Measurements from ENCODE around the gene GMPPB. TPM values are rescaled to one million over a fixed set of nuclear protein-coding genes. Genes with fewer than 3 reads are reported as not detected.
"Not testable (repeated sequence)": the region's sequence is repeated elsewhere in the genome, so short reads cannot be mapped to it uniquely, and the experiment has no call there.

GMPPB gene
- total and polyA plus RNA-seq, 4 donors = 10.8 to 81.2 (median 46.1) TPM

- WGBS, 2 donors = 3% methylated on average over 64 to 66 of the region's 66 CpGs
- peak; percentile 0 for TF ChIP-seq CTCF (IDR thresholded peaks at IDR 0.05; ENCODE audit: control extremely low read depth, extremely low read depth)
- H3K27me3 ChIP-seq (ENCODE audit: control insufficient read depth in 3 of 3, insufficient read depth in 3 of 3, low read length in 2 of 3) = peaks cover 0 to 3% (median 0%) of the 10 kb centered on the region in 3 donors
- peak within 1 kb of the TSS; percentile 72 to 80 for H3K27ac ChIP-seq (ENCODE audit: low read depth in 1 of 2, low read length in 1 of 2)
- H3K4me1 ChIP-seq (ENCODE audit: control insufficient read depth in 5 of 5, insufficient read depth in 5 of 5, low read length in 5 of 5) = peaks cover 0 to 18% (median 6%) of the 10 kb centered on the region in 5 donors
- peak within 1 kb of the TSS; percentile 47 to 71 for H3K9ac ChIP-seq (ENCODE audit: insufficient read depth in 1 of 2, low read length in 2 of 2)
- H3K36me3 ChIP-seq (ENCODE audit: control insufficient read depth in 4 of 4, insufficient read depth in 4 of 4, low read length in 4 of 4) = peaks cover 0 to 1% (median 0%) of the 10 kb centered on the region in 4 donors
- DNase-seq (peak; percentile 94 to 97 (median 95)), ATAC-seq (ENCODE audit: insufficient read depth, low FRiP score) (peak; percentile 64)
- H3K4me3 ChIP-seq = peak within 1 kb of the TSS; percentile 75
- H3K9me3 ChIP-seq (ENCODE audit: control insufficient read depth in 4 of 4, insufficient read depth in 3 of 4, low read length in 3 of 4) = no peaks in the 10 kb centered on the region
Measured at GRCh38 chr3:49689046-49689907, 34.5 kb downstream of the GMPPB start, which contains the start of the genes MST1 and RNF123. MST1 (minus strand) TSS chr3:49689474; CDS start chr3:49688691, 783 bp downstream. RNF123 (plus strand) TSS chr3:49689557; CDS start chr3:49691166, 1,609 bp downstream.

GRCh38 chr3:49688338-49689045 lies 35.3 kb downstream of the GMPPB start:
- not testable (repeated sequence) for H3K9ac ChIP-seq (ENCODE audit: insufficient read depth in 1 of 2, low read length in 2 of 2); H3K9me3 ChIP-seq (ENCODE audit: control insufficient read depth in 4 of 4, insufficient read depth in 3 of 4, low read length in 3 of 4); H3K36me3 ChIP-seq (ENCODE audit: control insufficient read depth in 4 of 4, insufficient read depth in 4 of 4, low read length in 4 of 4); H3K27me3 ChIP-seq (ENCODE audit: control insufficient read depth in 3 of 3, insufficient read depth in 3 of 3, low read length in 2 of 3); DNase-seq; ATAC-seq (ENCODE audit: insufficient read depth, low FRiP score); H3K4me3 ChIP-seq
- peak overlapping the region in 1 of 2 donors; percentile 72 for H3K27ac ChIP-seq (ENCODE audit: low read depth in 1 of 2, low read length in 1 of 2)
- 66 to 77% methylated on average over 5 to 7 of the region's 7 CpGs for WGBS, 2 donors
- peaks cover 0 to 18% (median 6%) of the 10 kb centered on the region in 5 donors for H3K4me1 ChIP-seq (ENCODE audit: control insufficient read depth in 5 of 5, insufficient read depth in 5 of 5, low read length in 5 of 5)

GRCh38 chr3:49687424-49687795 lies 36.3 kb downstream of the GMPPB start:
- DNase-seq; ATAC-seq (ENCODE audit: insufficient read depth, low FRiP score); H3K9ac ChIP-seq (ENCODE audit: insufficient read depth in 1 of 2, low read length in 2 of 2); H3K9me3 ChIP-seq (ENCODE audit: control insufficient read depth in 4 of 4, insufficient read depth in 3 of 4, low read length in 3 of 4); H3K27me3 ChIP-seq (ENCODE audit: control insufficient read depth in 3 of 3, insufficient read depth in 3 of 3, low read length in 2 of 3); H3K27ac ChIP-seq (ENCODE audit: low read depth in 1 of 2, low read length in 1 of 2); H3K4me3 ChIP-seq: not testable (repeated sequence)
- peaks cover 0 to 15% (median 8%) of the 10 kb centered on the region in 4 donors for H3K36me3 ChIP-seq (ENCODE audit: control insufficient read depth in 4 of 4, insufficient read depth in 4 of 4, low read length in 4 of 4)
- WGBS, 2 donors = 96 to 97% methylated on average over 9 to 12 of the region's 12 CpGs
- peaks cover 0 to 18% (median 6%) of the 10 kb centered on the region in 5 donors for H3K4me1 ChIP-seq (ENCODE audit: control insufficient read depth in 5 of 5, insufficient read depth in 5 of 5, low read length in 5 of 5)

GRCh38 chr3:49686769-49687423 lies 36.9 kb downstream of the GMPPB start:
- not testable (repeated sequence) for H3K9me3 ChIP-seq (ENCODE audit: control insufficient read depth in 4 of 4, insufficient read depth in 3 of 4, low read length in 3 of 4); H3K27ac ChIP-seq (ENCODE audit: low read depth in 1 of 2, low read length in 1 of 2); H3K4me3 ChIP-seq; H3K27me3 ChIP-seq (ENCODE audit: control insufficient read depth in 3 of 3, insufficient read depth in 3 of 3, low read length in 2 of 3); H3K9ac ChIP-seq (ENCODE audit: insufficient read depth in 1 of 2, low read length in 2 of 2)
- 17 to 18% methylated on average over 29 to 44 of the region's 44 CpGs for WGBS, 2 donors
- peaks cover 0 to 18% (median 6%) of the 10 kb centered on the region in 5 donors for H3K4me1 ChIP-seq (ENCODE audit: control insufficient read depth in 5 of 5, insufficient read depth in 5 of 5, low read length in 5 of 5)
- DNase-seq = peak; percentile 63 to 77 (median 63)
- peaks cover 0 to 20% (median 9%) of the 10 kb centered on the region in 4 donors for H3K36me3 ChIP-seq (ENCODE audit: control insufficient read depth in 4 of 4, insufficient read depth in 4 of 4, low read length in 4 of 4)
- peak; percentile 67 for ATAC-seq (ENCODE audit: insufficient read depth, low FRiP score)

GRCh38 chr3:49686346-49686745 lies 37.4 kb downstream of the GMPPB start:
- Histone ChIP-seq H3K36me3 (ENCODE audit: control insufficient read depth in 4 of 4, insufficient read depth in 4 of 4, low read length in 4 of 4) (peaks cover 0 to 21% (median 11%) of the 10 kb centered on the region in 4 donors), H3K4me1 (ENCODE audit: control insufficient read depth in 5 of 5, insufficient read depth in 5 of 5, low read length in 5 of 5) (peaks cover 0 to 18% (median 6%) of the 10 kb centered on the region in 5 donors)
- H3K4me3 ChIP-seq; H3K27me3 ChIP-seq (ENCODE audit: control insufficient read depth in 3 of 3, insufficient read depth in 3 of 3, low read length in 2 of 3); H3K9me3 ChIP-seq (ENCODE audit: control insufficient read depth in 4 of 4, insufficient read depth in 3 of 4, low read length in 3 of 4); H3K9ac ChIP-seq (ENCODE audit: insufficient read depth in 1 of 2, low read length in 2 of 2); H3K27ac ChIP-seq (ENCODE audit: low read depth in 1 of 2, low read length in 1 of 2): not testable (repeated sequence)
- 1 to 3% methylated on average over 23 to 24 of the region's 29 CpGs for WGBS, 2 donors
- peak; percentile 33 to 66 (median 63) for DNase-seq
- peak; percentile 59 for ATAC-seq (ENCODE audit: insufficient read depth, low FRiP score)

GRCh38 chr3:49685846-49686245 lies 37.9 kb downstream of the GMPPB start:
- DNase-seq; H3K9me3 ChIP-seq (ENCODE audit: control insufficient read depth in 4 of 4, insufficient read depth in 3 of 4, low read length in 3 of 4); H3K27ac ChIP-seq (ENCODE audit: low read depth in 1 of 2, low read length in 1 of 2); H3K9ac ChIP-seq (ENCODE audit: insufficient read depth in 1 of 2, low read length in 2 of 2); H3K4me3 ChIP-seq; H3K27me3 ChIP-seq (ENCODE audit: control insufficient read depth in 3 of 3, insufficient read depth in 3 of 3, low read length in 2 of 3); ATAC-seq (ENCODE audit: insufficient read depth, low FRiP score): not testable (repeated sequence)
- Histone ChIP-seq H3K36me3 (ENCODE audit: control insufficient read depth in 4 of 4, insufficient read depth in 4 of 4, low read length in 4 of 4) (peaks cover 0 to 24% (median 14%) of the 10 kb centered on the region in 4 donors), H3K4me1 (ENCODE audit: control insufficient read depth in 5 of 5, insufficient read depth in 5 of 5, low read length in 5 of 5) (peaks cover 0 to 16% (median 6%) of the 10 kb centered on the region in 5 donors)
- WGBS, 2 donors = 15 to 20% methylated on average over 30 to 34 of the region's 36 CpGs
